ENCODE data around the gene KLK8. TPM values are rescaled to one million over a fixed set of nuclear protein-coding genes. Genes with fewer than 3 reads are reported as not detected.

KLK8 gene
- total and polyA plus RNA-seq, 2 donors (not counting 1 experiment from before 2014, with no cell fraction given) = not detected

DNA sequence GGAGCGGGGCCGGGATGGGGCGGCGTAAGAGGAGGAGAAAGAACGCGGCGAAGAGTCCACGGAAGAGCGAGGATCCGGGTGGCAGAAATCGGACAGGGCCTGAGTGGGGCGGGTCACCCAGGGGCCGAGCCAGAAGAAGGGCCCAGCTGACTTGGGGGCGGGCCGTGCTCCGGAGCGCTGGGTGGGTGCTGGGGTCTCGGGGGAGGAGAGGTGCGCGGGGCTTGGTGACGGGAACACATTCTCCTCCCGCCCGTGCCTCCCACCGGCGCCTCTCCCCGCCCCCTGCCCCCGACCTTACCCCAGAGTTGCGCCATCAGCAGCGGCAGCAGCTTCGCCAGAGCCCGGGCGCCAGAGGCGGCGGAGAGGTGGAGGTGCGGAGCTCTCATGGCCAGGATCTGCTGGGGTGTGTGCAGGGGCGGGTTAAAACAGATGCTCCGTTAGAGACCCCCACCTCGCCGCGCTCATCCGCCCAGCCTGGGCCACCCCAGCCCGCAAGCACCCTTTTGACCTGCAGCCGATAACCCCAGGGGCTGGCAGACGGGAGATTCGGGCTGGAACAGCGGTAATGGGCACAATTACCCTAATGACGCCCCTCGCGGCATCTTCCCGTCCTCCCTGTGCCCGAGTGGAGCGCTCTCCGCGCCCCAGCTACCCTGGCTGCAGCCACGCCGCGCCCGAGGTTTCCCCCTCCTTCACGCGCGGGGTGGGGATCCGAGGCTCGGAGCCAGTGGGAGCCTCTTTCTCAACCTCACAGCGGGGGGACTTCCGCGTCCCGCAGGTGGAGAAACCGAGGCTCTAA lies 17.5 kb upstream of the KLK8 start:
- Mint-ChIP-seq H3K9me3 (ENCODE audit: insufficient read depth) (no peaks in the 10 kb centered on the region), H3K27ac (no peak overlapping the region), H3K4me3 (peak overlapping the region; percentile 29), H3K4me1 (peaks cover 17% of the 10 kb centered on the region), H3K27me3 (peaks cover 52% of the 10 kb centered on the region)
- Histone ChIP-seq H3K27ac (ENCODE audit: low read length in 2 of 2) (no peak overlapping the region), H3K27me3 (replicated peaks in 1 of 4; ENCODE audit: control extremely low read depth in 1 of 4, control insufficient read depth in 3 of 4, insufficient read depth in 4 of 4, low read length in 3 of 4) (peaks cover 0 to 50% (median 29%) of the 10 kb centered on the region in 4 experiments), H3K79me2 (ENCODE audit: control insufficient read depth, insufficient read depth, low read length) (no peaks in the 10 kb centered on the region), H3K9me3 (ENCODE audit: control extremely low read depth in 1 of 3, control insufficient read depth in 2 of 3, insufficient read depth in 1 of 3, low read length in 2 of 3) (peaks cover 0 to 30% (median 0%) of the 10 kb centered on the region in 3 donors), H2AFZ (ENCODE audit: insufficient read depth, low read depth, low read length, poor library complexity, severe bottlenecking) (no peak overlapping the region), H3K36me3 (replicated peaks in 1 of 2; ENCODE audit: control extremely low read depth in 1 of 2, control insufficient read depth in 1 of 2, extremely low read depth in 1 of 2, insufficient read depth in 2 of 2, low read length in 1 of 2) (no peaks in the 10 kb centered on the region), H3K4me1 (ENCODE audit: control insufficient read depth in 2 of 2, insufficient read depth in 2 of 2, low read length in 2 of 2) (peaks cover 7 to 15% of the 10 kb centered on the region in 2 donors), H3K4me3 (ENCODE audit: control extremely low read depth in 1 of 5, extremely low read depth in 1 of 5, insufficient read depth in 1 of 5, low read depth in 2 of 5, low read length in 4 of 5) (no peak overlapping the region), H3K9ac (ENCODE audit: low read length) (no peak overlapping the region), H4K20me1 (ENCODE audit: control insufficient read depth, insufficient read depth, low read length, poor library complexity, severe bottlenecking) (no peaks in the 10 kb centered on the region), H3K4me2 (replicated peaks; ENCODE audit: low read depth, low read length, poor library complexity, severe bottlenecking) (peak overlapping the region; percentile 33)
- WGBS (ENCODE audit: insufficient coverage) = 5% methylated on average over 63 of the region's 68 CpGs
- TF ChIP-seq, protein P1, sequence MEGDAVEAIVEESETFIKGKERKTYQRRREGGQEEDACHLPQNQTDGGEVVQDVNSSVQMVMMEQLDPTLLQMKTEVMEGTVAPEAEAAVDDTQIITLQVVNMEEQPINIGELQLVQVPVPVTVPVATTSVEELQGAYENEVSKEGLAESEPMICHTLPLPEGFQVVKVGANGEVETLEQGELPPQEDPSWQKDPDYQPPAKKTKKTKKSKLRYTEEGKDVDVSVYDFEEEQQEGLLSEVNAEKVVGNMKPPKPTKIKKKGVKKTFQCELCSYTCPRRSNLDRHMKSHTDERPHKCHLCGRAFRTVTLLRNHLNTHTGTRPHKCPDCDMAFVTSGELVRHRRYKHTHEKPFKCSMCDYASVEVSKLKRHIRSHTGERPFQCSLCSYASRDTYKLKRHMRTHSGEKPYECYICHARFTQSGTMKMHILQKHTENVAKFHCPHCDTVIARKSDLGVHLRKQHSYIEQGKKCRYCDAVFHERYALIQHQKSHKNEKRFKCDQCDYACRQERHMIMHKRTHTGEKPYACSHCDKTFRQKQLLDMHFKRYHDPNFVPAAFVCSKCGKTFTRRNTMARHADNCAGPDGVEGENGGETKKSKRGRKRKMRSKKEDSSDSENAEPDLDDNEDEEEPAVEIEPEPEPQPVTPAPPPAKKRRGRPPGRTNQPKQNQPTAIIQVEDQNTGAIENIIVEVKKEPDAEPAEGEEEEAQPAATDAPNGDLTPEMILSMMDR (IDR thresholded peaks at IDR 0.05) = no peak
- no peak for TF ChIP-seq EZH2 (IDR thresholded peaks at IDR 0.05; ENCODE audit: borderline replicate concordance, insufficient read depth, low read depth, low read length, poor library complexity, severe bottlenecking)
- ATAC-seq (ENCODE audit: low read depth) (no peak), DNase-seq (no peak)
- intact Hi-C loops (cut with micrococcal nuclease) = no loop called here
- ChIA-PET CTCF (no interaction called here), POLR2A (no interaction called here)
